ACC112 (cell line): ENCODE measurements around the gene ZMIZ1.

Source experiments
- H2AFZ ChIP-seq: fragments of 200-600 bp; sonication (generic); one replicate; pipeline ENCODE4 v1.6.0; 2017; ENCODE audit warnings: antibody characterized with exemption, low read length; ENCODE audit not compliant: unreplicated experiment
- H3K27ac ChIP-seq: fragments of 200-600 bp; sonication (generic); 2 replicates; pipeline ENCODE4 v1.5.1; 2014; ENCODE audit warnings: low read depth, mild to moderate bottlenecking, antibody characterized with exemption, low read length, moderate library complexity
- H3K27me3 ChIP-seq: fragments of 200-600 bp; sonication (generic); 2 replicates; pipeline ENCODE4 v1.6.1; 2014; ENCODE audit warnings: mild to moderate bottlenecking, antibody characterized with exemption, low read length, moderate library complexity, mixed read lengths; ENCODE audit not compliant: insufficient read depth
- H3K36me3 ChIP-seq: fragments of 200-600 bp; sonication (generic); 2 replicates; pipeline ENCODE4 v1.6.1; 2016; ENCODE audit warnings: mild to moderate bottlenecking, antibody characterized with exemption, low read length, moderate library complexity, mixed read lengths; ENCODE audit not compliant: insufficient read depth
- H3K4me1 ChIP-seq: fragments of 200-600 bp; sonication (generic); one replicate; pipeline ENCODE4 v1.6.1; 2016; ENCODE audit warnings: low read length, mixed read lengths; ENCODE audit not compliant: insufficient read depth, unreplicated experiment, control insufficient read depth
- H3K4me3 ChIP-seq: fragments of 200-600 bp; sonication (generic); 2 replicates; pipeline ENCODE4 v1.5.1; 2014; ENCODE audit warnings: mild to moderate bottlenecking, low read depth, low read length
- H3K79me2 ChIP-seq: fragments of 200-600 bp; sonication (generic); one replicate; pipeline ENCODE4 v1.6.0; 2016; ENCODE audit warnings: low read length; ENCODE audit not compliant: control insufficient read depth, unreplicated experiment, insufficient read depth

Gene ZMIZ1

DNA sequence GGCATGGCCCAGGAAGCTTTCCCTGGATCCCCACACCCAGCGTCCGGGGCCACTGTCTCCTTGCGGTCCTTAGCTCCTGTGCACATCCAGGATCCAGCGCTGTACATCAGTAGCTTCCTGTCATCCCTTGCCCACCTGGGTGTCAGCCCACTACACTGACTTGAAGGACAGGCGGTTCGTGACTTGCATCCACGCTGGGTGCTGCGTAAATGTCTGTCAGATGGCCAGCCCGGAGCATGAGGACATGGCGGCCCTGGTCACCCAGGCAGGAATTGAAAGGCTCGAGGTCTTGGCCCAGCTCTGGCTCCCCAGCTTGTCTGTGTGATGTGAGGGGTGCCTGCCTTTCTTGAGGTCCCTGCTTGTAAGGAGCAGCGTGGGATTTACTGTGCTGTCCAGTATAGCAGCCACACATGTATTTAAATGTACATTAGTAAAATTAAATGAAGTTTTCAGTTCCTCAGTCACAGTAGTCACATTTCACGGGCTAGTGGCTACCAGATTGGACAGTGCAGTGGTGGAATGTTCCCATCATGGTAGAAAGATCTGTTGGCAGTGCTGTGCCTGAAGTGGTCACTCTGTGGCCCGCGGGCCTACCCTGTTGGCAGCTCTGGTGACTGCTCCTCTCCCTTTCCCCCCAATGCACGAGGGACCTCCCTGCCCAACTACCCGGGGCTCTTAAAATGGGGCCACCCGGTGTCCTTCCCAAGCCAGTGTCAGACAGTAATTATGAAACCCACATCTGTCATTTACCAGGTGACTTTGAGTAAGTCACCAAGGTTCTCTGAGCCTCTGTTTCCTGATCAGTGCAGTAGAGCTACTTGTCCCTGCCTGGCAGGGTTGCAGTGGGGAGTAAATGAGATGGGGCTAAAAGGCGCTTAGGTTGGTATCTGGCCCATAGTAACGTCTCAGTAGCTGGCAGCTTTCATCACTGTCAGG lies 180.7 kb downstream of the ZMIZ1 start:
- Histone ChIP-seq H3K79me2 (peaks cover 71% of the 10 kb centered on the region), H3K36me3 (no peaks in the 10 kb centered on the region), H3K4me1 (peaks cover 40% of the 10 kb centered on the region), H2AFZ (no peak overlapping the region), H3K27me3 (no peaks in the 10 kb centered on the region), H3K4me3 (no peak overlapping the region), H3K27ac (no peak overlapping the region)

DNA sequence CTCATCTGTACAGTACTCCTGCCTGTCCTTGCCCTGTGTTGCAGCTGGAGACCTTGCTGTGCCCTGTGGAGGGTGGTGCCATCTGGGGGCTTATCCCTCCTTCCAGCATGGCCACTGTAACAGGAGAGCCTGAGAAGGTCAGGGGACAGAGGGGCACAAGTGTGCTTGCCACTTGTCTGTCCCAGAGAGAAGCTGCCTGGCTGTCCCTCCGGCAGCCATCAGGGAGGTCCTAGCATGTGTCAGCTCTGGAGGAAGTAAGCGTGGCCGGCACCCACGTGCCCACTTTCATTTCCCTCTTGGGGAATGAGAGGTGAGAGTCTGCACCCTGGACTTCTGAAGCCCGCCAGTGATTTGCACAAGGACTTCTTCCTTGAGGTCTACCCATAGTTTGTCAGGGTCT lies 181.5 kb downstream of the ZMIZ1 start:
- Histone ChIP-seq H3K36me3 (no peaks in the 10 kb centered on the region), H3K4me1 (peaks cover 32% of the 10 kb centered on the region), H3K79me2 (peaks cover 63% of the 10 kb centered on the region)

DNA sequence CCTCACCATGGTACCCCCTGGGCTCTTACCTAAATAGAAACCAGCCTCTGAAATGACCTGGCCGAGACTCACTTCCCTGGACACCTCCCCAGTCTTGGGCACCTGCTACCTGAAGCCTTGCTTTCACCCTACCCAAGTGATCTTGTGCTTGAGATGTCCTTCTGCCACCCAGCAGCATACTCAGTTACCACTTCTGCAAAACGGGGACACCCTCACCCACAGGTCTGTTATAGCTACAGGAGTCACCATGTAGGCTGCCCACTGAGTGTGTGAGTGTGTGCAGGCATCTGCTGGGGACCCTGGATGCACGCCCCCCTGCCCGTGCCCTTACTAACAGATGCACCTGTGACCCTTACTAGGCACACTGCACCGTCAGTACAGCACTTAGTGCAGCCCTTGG lies 183.7 kb downstream of the ZMIZ1 start:
- Histone ChIP-seq H3K27ac (no peak overlapping the region), H3K36me3 (no peaks in the 10 kb centered on the region), H2AFZ (no peak overlapping the region), H3K4me3 (no peak overlapping the region), H3K27me3 (no peaks in the 10 kb centered on the region), H3K4me1 (peaks cover 10% of the 10 kb centered on the region), H3K79me2 (peaks cover 45% of the 10 kb centered on the region)

More for the DNA sequence above, 181.5 kb downstream of the ZMIZ1 start:
- Histone ChIP-seq H3K27ac (no peak overlapping the region), H3K27me3 (no peaks in the 10 kb centered on the region), H2AFZ (no peak overlapping the region), H3K4me3 (no peak overlapping the region)

DNA sequence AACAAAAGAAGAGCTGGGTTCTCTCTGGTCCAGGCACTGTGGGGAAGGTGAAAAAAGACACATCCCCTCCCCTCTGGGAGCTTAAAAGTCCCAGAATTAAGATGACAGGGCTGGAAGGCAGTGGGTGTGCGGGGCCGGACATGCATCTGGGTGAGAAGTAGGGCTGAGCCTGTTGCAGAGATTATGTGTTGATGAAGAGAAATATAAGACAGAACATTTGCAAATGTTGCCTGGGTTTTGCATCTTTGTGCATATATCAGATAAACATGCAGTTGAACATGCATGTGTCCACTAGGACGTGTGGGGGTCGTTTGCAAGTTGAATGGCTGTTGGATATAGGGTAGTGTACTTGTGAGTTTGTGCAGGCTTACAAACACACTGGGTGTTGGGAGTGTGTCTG lies 184.2 kb downstream of the ZMIZ1 start:
- no peak overlapping the region for H3K27ac ChIP-seq
- H3K27me3 ChIP-seq: no peaks in the 10 kb centered on the region
- no peaks in the 10 kb centered on the region for H3K36me3 ChIP-seq
- no peak overlapping the region for H3K4me3 ChIP-seq
- H3K4me1 ChIP-seq: peaks cover 5% of the 10 kb centered on the region
- no peak overlapping the region for H2AFZ ChIP-seq
- peaks cover 40% of the 10 kb centered on the region for H3K79me2 ChIP-seq

DNA sequence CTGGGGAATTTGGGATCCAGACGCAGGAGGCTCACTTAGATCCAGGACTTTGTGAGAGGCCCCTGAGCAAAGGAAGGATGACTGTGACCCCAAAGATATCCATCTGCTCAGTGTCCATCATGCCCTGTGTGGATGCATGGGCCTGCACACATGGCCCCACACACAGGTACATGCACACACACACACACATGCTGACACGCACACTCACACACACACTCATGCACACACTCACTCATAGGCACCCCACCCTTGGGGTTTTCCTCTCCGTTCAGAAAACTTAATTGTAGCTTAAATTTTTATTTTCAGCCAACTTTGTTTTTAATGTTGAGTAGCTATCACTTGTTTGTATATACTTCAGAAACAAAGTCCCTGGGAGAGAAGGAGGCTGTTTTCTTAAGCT lies 184.9 kb downstream of the ZMIZ1 start:
- no peaks in the 10 kb centered on the region for H3K4me1 ChIP-seq
- H3K36me3 ChIP-seq: no peaks in the 10 kb centered on the region
- H3K79me2 ChIP-seq: peaks cover 34% of the 10 kb centered on the region
- no peak overlapping the region for H2AFZ ChIP-seq
- H3K27me3 ChIP-seq: no peaks in the 10 kb centered on the region
- no peak overlapping the region for H3K27ac ChIP-seq
- H3K4me3 ChIP-seq: no peak overlapping the region

DNA sequence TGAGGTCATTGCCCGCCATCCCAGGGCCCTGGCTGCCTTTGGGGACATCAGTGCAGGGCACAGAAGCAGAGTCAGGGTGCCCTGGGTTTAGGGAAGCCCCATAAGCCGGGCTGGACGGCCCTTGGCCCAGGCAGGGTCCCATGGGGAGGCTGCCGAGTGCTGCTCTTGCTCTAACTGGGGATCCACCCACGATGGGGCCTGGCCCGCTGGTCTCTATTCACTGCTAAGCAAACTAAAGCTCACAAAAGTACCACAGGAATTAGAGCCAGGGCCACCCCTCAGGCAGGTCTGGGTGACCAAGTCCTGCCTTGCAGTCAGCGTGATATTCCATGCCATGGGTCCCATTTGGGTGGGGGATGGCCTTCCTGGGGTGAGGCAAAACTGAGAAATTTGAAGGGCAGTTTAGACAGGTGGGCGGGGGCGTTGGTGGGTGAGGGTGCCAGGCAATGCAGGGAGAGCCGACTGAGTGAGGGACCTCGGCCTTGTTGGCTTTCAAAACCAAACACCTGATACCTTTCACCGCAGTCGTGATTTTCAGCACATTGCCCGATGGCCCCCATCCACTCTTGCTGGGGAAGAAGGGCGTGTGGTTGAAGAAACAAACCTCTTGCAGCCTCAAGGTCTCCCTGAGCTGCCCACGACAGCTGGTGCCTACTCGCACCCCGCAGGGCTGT lies 185.7 kb downstream of the ZMIZ1 start:
- H3K4me3 ChIP-seq: no peak overlapping the region
- no peaks in the 10 kb centered on the region for H3K27me3 ChIP-seq
- peaks cover 26% of the 10 kb centered on the region for H3K79me2 ChIP-seq
- H3K36me3 ChIP-seq: no peaks in the 10 kb centered on the region
- no peak overlapping the region for H2AFZ ChIP-seq
- H3K4me1 ChIP-seq: no peaks in the 10 kb centered on the region
- H3K27ac ChIP-seq: no peak overlapping the region

DNA sequence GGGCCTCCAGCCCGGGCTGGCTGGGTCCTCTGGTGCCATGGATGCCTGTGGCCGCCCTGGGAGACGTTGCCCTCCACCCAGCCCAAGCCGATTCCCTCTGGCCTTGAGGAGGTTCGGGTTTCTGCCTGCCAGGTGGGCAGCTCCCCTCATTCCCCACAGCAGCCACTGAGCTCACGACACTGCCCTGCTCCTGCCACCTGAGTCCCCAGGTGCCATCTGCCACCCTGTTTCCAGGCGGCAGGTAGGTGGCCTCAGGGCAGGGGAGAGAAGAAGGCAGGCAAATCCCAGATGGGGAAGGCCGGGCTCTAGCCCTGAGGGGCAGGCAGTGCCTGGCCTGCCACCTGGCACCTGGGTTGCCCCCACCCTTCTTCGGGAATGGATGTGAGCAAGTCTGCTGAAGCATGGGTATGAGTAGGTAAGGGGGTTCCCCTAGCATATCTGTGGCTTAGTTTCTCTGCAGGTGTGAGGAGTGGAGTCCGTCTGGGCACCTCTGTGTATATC lies 186.3 kb downstream of the ZMIZ1 start:
- Histone ChIP-seq H3K79me2 (peaks cover 25% of the 10 kb centered on the region), H3K4me3 (no peak overlapping the region), H3K4me1 (no peaks in the 10 kb centered on the region), H3K27ac (no peak overlapping the region), H2AFZ (no peak overlapping the region), H3K27me3 (no peaks in the 10 kb centered on the region), H3K36me3 (no peaks in the 10 kb centered on the region)

DNA sequence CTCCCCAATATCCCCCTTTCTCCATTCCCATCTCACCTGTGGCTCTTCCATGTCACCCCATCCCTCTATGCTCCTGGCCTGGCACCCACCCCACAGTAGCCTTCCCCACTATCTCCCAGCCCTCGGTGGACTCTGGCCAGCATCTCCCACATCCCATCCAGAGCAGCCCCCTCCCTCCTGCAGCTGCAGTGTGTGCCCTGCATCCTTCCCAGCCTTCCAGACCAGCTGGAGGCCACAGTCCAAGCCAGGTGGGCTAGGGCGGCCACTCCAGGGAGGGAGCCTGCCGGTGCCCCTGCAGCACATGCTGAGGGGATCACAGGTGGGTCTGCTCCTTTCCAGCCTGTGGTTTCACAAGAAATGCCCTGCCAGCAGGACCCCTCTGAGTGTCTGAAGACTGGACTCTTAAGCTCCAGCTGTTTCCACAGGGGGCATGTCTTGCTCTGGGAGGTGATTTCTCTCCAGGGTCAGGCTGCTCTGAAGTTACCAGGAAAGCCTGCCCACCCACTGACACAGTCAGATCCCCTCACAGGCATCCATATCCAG lies 187.6 kb downstream of the ZMIZ1 start:
- Histone ChIP-seq H3K4me1 (peaks cover 8% of the 10 kb centered on the region), H2AFZ (no peak overlapping the region), H3K4me3 (no peak overlapping the region), H3K27me3 (no peaks in the 10 kb centered on the region), H3K79me2 (peaks cover 21% of the 10 kb centered on the region), H3K36me3 (no peaks in the 10 kb centered on the region), H3K27ac (no peak overlapping the region)

DNA sequence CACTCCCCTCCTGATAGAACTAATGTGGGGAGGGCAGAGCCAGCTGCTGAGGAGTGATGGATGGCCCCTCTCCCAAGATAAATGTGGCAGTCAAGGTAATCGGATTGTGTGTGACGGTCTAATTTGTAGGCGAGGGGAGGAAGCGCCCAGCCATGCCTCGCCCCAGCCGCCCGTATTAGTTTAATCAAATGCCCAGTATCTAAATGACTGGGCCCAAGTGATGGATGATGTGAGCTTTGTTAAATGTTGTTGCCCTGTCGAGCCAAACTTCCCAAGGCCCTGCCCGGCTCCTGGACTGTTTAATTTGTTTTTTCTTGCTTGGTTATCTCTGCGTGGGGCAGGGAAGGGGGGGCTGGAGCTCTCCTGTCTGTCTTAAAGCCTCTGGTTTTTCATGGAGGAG lies 190.1 kb downstream of the ZMIZ1 start:
- H3K36me3 ChIP-seq: no peaks in the 10 kb centered on the region
- no peak overlapping the region for H2AFZ ChIP-seq
- H3K4me3 ChIP-seq: no peak overlapping the region
- H3K27me3 ChIP-seq: no peaks in the 10 kb centered on the region
- H3K79me2 ChIP-seq: peaks cover 5% of the 10 kb centered on the region
- H3K27ac ChIP-seq: no peak overlapping the region
- peaks cover 16% of the 10 kb centered on the region for H3K4me1 ChIP-seq

DNA sequence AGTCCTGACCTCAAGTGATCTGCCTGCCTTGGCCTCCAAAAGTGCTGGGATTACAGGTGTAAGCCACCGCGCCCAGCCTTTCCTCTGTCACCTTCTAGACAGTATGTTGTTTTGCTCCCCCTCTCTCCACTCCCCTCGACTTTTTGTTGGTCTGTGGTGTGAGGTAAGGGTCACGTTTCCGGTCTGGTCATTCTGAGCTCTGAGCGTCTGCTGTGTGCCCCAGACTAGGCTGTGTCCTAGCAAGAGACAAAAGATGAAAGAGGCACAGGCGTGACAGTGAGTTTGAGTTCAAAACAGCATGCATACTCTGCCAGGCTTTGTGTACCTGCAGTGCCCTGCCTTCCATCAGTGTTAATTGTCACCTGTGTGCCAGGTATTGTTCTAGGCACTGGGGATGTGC lies 191.1 kb downstream of the ZMIZ1 start:
- H2AFZ ChIP-seq: no peak overlapping the region
- no peak overlapping the region for H3K4me3 ChIP-seq
- no peaks in the 10 kb centered on the region for H3K27me3 ChIP-seq
- H3K4me1 ChIP-seq: peaks cover 21% of the 10 kb centered on the region
- peaks cover 5% of the 10 kb centered on the region for H3K79me2 ChIP-seq
- no peaks in the 10 kb centered on the region for H3K36me3 ChIP-seq
- no peak overlapping the region for H3K27ac ChIP-seq
